Hematopoietic multipotent progenitor cell treated with erythropoietin and hydrocortisone succinate and interleukin-3 and kit ligand, for 8 days (in vitro differentiated cells): ENCODE measurements around the gene RNU1-4.
"Not testable (repeated sequence)": the region's sequence is repeated elsewhere in the genome, so short reads cannot be mapped to it uniquely, and the experiment has no call there.

Experiments used
- DNase-seq: peaks from one replicate; pipeline ENCODE4 v3.0.0-alpha.2; 2015

RNU1-4 gene

DNA sequence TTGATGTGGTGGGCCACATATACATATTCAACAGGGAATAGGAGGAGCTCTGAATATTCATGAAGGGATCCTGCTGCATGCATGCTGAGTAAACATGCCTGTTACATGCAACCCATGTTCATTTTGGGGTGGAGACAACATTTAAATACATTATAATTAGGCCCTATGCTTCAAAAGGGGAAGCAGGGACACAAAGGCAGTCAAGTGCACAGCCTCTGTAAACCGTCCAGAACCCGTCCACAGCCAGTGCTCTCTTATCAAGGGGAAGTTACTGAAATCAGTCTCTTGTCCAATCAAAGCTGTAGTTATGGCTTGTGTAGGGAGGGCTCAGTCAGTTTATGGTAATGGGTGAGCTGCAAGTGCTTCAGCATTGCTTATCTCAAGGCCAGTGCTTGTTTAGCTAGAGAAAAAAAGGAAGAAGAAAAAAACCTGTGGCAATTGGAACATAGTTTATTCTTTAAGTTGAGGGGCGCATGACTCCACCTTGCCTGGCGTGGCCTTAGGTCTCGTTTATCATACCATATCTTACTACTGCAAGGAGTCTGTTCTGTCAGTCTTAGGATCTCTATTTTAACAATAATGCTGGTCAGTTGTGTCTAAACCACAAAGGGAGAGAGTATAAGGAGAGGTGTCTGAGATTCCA, 7.9 kb upstream of the RNU1-4 start:
- not testable (repeated sequence) for DNase-seq

DNA sequence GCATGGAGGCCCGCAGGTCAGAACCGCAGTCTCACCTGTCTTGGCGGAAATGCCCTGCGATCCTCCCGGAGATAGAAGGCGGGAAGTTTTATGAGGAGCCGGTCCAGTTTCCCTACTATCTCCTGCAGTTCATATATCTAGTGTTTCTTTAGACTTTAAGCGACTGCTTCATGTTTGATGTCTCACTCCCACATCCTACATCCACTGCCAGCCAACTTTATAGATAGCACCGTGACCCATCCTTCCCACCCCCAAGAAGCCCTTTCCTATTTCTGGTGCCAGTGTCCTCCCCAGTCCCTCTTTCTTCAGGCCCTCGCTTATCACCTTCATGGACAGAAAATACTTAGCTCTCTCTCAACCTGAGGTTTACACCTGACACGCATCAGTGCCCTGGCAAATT, 914 bp downstream of the RNU1-4 start:
- DNase-seq, result not testable (repeated sequence)

DNA sequence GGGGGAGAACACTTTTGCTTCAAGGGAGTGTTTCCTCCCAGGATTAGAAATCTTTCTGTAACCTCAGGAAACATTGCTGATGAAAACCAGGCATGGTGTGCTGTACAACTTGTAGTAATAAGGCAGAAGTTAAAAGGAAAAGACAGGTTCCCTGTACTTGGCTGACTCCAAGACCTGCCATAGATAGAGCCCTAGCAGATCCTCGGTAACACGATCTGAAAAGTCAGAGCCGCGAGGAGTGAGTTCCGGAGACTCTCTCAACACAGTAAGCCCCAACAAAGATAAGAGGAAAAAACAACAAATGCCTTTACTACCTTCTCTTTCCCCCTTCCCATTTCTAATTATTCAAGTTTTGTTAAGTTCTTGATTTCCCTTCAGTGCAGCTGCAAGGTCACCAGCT, 7.3 kb downstream of the RNU1-4 start:
- not testable (repeated sequence) for DNase-seq

DNA sequence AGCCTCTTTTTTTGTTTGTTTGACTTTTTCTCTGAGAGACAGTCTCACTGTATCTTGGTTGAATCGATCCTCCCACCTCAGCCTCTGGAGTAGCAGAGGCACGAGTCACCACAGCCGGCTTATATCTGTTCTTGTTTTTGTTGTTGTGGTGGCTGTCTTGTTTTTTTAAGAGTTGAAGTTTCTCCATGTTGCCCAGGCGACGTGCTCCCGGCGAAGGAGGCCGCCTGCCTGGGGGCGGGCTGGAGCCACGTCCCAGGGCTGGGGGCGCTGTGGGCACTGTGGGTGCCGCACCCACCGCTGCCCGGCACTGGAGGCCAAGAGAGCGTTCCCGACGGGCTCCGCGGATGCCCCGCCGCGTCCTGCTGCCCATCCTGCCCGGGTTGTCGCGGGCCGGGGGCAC, 8.4 kb downstream of the RNU1-4 start:
- DNase-seq, result not testable (repeated sequence)

DNA sequence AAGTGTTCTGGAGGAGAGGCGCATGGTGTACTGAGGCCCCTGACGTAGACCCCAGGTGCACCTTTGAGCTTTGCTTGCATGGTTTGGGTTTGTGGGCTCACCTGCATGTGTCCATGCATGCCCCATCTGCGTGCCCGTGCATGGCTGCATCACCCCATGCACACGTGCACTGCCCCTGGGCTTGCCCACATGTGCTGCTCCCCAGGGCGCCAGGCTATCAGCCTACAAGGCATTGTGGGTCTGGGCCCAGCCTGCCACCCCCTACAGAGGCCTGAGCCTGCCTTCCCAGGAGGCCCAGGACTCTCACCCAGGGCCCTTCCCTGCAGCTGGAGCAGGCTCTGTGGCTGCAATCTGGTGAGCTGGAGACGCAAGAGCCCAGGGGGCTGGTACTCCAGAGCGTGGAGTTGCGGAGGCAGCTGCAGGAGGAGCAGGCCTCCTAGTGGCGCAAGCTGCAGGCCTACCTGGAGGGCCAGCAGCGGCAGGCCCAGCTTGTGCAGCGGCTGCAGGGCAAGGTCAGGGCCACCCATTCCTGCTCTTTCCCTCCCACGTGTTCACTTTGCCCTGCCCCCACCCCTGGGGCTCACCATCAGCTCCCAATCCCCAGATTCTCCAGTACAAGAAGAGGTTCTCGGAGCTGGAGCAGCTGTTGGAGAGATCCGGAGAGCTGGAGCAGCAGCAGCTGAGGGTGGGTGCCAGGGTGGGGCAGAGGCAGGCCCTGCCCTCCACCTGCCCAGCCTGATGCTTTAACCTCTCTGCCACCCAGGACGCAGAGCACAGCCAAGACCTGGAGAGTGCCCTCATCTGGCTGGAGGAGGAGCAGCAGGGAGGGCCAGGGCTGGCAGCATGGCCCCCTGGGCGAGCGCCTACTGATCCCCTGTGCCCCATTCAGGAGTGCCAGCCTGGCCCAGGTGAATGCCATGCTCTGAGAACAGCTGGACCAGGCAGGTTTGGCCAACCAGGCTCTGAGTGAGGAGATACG, 9.9 kb downstream of the RNU1-4 start:
- not testable (repeated sequence) for DNase-seq

DNA sequence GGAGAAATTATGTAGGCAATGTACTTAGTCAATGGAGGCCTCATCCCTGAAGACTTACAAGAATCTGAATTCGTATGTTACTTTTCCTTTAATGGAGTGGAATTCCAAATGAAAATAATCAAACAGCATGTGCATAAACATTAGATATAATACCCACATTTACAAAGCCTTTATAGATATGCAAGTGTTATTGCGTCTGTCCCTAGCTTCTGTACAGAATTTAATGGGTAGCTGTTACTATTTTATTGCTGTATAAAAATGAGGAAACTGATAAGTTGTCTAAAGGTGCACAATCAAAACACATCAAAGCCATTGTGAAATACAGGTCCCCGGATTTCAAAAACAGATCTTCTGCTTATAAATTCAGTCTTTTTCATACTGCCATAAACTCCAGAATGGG, 12.5 kb downstream of the RNU1-4 start:
- not testable (repeated sequence) for DNase-seq

DNA sequence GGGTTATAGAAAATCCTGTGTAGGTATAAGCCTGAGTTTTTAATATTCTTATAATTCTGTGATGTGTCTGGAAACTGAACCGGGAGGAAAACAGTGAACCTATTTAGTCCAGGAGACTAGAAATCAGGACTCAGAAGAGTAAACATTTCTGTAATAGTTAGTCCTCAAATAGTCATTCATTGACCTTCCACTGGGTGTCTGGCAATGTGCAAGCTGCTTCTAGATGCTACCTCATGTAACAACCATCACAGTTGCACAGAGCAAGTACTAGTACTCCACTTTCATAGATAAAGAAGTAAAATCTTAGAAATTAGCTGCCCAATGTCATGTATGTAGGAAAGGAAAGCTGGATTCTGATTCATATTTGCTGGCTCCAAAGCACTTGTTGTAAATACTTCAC, 15.1 kb downstream of the RNU1-4 start:
- not testable (repeated sequence) for DNase-seq

DNA sequence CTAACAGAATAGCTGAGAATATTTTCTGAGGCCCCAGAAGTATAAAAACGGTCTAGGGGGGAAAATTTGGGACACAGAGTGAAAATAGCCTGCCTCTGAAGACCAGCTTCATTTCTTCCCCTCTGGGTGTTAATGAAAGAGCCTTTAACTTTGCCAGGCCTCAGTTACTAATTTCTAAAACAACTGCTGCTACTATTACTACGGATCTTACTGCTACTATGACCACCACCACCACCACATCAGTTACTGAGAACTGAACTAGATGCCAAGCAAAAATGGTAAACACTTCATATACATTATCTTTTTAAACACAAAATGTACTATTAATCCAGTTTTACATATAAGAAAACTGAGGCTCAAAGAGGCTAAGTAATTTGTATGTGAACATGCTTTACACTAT, 15.6 kb downstream of the RNU1-4 start:
- DNase-seq, result not testable (repeated sequence)

DNA sequence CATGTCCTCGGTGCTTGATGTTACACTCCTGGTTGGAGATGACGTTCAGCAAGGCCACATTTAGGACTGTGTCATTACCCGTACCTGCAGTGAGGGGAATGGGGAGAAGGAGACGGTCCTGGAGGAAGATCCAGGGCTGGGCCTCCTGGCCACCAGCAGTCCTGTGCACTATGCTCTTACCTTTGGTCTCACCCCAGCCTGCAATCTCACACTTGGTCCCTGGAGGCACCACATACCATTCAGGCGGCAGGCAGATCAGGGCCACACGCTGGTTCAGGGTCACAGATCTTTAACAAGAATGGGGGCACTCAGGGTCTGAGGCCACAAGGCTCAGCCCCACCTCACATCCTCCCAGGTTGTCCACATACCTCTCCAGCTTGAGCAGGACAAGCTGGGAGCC, 17.3 kb downstream of the RNU1-4 start:
- DNase-seq, result not testable (repeated sequence)

DNA sequence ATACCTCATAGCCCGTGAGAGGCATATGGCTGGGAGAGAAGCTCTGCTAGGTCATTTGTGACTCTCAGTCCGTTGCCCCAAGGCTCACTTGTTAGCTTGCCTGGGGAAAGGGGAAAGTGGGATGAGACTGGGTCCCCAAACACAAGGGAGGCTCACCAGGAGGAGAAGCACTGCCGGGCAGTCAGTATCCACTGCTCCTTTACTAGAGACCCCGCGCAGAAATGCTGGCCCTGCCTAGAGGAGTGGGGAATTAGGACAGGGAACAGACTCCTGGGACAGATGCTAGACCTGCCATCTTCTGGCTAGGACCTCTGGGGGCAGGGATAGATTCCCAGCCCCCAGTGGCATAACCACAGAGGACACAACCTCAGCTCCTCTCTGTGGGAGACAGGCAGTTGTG, 17.7 kb downstream of the RNU1-4 start:
- DNase-seq, result not testable (repeated sequence)

DNA sequence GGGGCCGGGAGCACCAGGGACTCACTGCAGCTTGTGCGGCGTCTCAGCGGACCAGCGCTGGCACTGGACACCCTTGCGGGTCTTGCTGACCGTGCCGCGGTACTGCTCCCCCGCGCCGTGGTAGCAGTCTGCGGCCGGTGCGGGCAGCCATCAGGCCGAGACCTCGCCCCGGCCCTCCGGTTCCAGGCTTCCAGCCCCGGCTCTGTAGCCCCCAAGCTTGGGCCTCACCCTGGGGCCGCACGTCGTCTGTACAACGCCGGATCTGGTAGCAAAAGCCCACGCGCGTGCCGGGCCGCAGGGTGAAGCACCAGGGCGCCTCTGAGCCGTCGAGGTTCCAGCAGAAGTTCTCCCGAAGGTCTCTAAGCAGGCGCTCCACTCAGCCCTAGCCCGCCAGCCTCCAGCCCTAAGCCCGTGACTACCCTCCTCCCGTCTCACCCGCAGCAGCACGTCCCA, 18.8 kb downstream of the RNU1-4 start:
- not testable (repeated sequence) for DNase-seq

DNA sequence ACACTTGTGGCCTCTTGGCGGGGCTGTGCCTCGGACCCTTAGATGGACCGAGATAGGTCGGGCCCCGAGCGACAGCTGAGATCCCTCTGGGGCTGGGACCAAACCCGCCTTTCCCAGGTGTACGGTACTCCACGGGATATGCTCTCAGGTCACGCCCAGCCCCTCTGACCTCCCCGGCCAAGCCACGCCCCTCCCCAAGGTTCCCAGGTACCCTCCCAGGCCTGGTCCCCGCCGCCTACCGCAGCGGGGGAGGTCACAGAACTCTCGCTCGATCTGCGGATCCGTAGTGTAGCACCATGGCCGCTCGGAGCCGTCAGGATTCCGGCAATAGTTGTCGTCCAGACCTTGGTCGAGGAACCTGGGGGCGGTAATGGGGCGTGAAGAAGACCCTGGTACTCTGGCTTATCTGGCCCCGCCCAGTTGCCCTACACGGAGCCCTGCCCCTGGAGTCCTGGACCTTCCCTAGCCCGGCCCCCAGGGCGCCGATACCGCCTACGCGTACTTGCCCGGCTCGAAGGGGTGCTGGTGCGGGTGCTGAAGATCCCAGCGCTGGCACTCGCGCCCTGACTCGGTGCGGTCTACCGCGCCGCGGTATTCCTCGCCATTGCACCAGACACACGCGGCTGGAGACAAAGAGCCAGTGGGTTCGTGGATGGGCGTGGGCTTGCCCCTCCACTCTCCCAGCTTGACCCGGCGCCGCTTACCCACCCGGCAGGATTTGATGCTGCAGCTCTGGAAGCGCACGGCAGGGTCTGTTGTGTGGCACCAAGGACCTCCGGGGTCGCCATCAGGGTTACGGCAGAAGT, 19.5 kb downstream of the RNU1-4 start:
- DNase-seq, result not testable (repeated sequence)

DNA sequence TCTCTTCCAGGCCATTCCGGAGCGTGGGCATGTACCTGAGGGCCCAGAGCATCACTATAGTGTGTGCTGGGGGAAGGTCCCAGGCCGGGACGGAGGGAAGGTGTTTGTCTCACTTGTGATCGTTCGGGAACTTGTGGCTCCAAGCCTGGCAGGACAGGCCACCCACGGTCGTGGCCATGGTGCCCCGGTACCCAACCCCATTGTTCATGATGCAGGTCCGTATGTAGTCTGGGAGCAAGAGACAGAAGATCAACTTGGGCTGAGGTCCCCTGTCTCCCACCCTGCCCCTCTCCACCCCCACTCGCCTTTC, 20.1 kb downstream of the RNU1-4 start:
- DNase-seq, result not testable (repeated sequence)

DNA sequence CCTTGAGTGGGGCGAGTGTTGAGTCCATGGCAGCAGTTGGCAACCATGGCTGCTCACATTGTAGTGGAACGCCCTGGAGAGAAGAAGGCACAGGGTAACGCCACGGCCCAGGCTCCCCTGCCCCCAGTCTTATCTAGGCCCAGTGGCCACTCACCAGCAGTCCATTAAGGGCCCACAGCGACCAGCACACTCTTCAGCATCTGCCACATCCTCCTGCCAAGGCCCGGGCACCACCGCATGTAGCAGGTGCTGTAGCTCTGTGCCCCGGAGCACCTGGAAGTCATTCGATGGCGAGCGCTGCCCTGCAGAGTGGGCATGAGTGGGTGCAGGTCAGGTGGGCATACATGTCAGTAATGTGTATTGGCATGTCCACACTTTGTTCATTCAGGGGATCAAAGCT, 20.5 kb downstream of the RNU1-4 start:
- not testable (repeated sequence) for DNase-seq

DNA sequence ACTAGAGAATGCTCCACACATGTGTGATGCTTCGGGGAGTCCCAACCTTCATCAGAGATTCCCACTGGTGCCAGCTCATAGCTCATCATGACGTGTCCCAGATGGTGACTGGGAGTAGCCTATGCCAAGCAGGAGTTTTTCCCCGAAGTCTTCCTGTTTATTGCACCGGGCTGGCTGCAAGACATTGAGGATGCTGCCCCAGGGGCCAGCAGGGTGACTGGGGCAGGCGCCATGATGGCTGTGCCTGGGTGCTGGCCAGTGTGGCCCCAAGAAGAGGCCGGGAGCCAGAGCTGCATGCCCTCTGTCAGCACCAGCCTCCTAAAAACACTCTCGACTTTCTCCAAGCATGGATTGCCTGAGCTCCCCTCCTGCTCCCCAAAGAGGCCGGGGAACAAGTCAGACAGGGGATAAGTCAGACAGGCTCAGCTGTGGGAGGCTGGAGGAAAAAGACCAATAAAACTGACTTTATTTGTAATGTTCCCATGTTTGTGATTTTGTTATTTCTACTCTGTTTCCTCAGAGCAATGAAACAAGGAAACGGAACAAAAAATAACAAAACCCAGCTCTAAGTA, 24.0 kb downstream of the RNU1-4 start:
- DNase-seq, result not testable (repeated sequence)

DNA sequence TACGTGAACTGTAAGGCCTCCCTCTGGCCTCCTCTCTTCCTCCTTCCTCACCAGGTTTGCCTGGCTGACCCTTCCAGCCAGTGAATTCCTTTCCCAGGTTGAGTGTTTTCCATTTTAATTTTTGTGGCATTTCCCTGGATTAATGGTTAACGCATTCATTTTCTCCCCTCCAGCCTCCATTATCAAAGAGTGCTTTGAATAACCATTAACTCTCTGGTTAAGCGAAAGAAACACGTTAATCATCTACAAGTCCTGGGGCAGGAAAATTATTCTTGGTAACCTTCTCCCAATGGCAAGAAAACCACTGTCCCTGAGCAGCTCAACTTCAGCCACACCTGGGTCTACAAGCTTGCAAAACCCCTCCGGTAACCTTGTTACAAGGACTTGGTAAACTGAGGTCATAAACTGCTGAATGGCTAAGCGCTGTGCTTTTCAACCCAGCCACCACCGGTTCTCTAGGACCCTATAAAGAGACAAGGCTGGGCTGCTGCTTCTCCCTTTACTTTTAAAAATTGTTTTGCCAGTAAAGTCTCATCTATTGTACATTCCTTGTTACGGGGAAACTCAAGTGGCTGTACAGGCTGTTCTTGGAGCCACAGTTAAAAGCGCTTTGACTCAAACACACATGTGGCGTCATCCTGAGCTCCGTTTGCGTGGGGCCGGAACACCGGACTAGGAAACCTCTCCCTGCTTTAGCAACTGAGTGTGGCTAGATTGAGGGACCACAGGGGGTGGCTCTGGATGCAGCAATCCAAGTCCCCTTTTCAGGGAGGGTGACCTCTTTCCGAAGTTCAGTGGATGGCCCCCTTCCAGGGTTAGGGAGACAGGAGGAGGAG, 24.7 kb downstream of the RNU1-4 start:
- DNase-seq, result not testable (repeated sequence)

DNA sequence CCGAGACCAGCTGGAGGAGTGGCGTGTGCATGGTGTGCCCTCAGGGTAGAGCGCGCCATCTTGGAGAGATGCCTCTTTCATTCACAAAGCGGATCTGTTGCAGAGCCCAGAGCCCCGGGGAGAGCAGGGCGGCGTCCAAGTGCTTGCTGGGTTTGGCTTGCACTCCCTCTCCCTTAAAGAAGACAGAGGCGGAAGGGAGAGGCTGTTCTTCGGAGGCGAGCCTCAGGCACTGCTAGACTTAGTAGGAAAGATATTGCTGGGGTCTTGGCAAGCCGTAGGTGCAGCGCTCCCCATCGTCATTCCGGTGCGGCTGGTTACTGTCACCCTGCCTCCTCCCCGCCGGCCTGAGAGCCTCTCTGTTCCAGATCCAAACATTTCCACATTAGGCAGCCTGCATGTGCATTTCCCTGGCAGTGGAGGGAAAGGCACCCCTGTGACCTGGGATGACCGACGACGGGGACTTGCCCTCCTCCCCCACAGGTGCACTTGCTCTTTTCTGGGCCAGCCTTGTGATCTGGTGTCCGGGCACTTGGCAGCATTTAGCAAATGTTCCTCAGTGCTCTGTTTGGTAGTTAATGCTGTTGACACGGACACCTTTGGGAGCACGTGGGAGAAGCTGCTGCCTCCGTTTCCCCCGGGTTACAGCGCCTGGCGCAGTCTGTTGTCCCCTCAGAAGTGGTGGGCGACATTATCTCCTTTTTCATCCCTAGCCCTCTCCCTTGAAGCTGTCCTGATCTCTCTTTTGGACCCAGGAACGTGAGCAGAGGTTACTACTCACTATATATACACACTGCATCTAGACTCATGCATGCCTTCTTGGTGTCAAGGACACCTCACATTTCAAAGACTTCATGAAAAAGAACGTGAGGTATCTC, 25.7 kb downstream of the RNU1-4 start:
- not testable (repeated sequence) for DNase-seq

DNA sequence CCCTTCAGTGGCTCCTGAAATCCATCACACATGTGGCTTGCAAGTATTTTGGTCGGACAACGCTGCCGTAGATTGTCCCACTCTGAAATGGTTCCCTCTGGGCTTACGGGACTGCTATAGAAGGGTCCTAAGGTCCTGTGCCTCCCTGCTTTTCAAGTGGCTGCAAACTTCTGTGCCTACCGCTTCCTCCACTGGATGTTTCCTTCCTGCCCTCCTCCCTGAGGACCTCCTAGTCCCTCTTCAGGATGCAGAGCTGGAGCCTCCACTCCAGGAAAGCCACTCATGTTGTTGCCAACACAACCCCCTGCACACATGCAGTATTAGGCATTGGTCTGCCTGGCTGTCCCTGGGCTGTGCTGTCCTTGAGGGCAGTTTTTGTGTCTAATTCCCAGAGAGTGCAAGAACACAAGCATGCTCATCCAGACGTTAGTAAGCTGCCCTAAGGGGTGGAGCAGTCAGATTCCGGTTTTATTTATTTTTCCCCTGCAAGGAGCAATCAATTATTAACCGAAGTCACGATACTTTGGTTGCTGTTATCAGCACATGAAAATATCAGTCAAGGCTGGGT, 26.5 kb downstream of the RNU1-4 start:
- not testable (repeated sequence) for DNase-seq

DNA sequence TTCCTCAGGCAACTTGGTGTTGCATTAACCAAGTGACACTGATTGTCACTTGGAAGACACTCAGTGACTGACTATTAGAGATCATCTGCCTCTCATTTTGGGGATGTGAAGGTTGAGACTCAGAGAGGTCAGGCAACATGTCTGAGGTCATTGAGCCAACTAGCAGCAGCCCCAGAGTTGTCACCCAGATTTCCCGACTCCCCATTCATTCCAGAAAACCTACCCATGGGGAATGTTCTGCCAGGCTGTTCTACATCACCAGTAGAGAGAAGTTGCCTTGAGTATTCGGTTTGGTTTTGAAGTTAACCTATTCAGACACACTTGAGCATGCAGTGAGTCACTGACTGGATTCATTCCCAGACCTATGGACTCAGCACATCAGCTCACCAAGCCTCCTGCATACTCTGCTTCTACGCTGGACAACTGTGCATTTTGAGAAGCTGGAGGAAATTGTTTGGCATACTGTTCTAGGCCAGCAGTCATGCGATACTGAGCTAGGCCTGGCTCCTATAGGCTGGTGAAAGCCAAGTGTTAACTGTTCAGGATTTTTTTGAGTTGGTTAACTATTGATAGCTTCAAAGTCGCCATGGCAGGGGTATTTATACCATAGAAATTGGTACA, 29.9 kb downstream of the RNU1-4 start:
- not testable (repeated sequence) for DNase-seq

DNA sequence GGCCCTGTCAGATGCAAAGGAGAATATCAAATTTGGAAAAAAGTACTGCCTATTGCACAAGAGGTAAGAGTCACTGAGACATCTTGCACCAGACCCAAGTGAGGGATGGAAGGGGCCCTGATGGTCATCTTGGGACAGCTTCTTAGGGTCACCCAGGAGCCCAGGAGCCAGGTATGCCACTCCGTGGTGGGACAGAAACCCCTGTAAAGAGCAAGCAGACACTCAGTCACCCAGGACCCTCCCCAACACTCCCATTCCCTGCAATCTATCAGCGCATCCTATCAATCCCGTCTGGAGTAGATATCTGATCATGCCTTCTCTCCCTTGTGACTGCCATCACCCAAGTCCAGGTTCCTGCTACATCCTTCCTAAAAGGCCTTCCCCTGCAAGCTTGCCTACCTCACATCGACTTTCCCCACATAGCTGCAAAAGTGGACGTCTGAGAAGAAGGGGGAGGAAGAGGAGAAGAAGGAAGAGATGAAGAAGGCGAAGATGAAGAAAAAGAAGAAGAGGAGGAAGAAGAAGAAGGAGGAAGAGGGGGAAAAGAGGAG, 30.7 kb downstream of the RNU1-4 start:
- DNase-seq, result not testable (repeated sequence)
